ENCODE results near the gene PRTN3.
A peak's percentile ranks its signal among the peaks of the same experiment; 100 is the strongest.

Gene PRTN3, protein sequence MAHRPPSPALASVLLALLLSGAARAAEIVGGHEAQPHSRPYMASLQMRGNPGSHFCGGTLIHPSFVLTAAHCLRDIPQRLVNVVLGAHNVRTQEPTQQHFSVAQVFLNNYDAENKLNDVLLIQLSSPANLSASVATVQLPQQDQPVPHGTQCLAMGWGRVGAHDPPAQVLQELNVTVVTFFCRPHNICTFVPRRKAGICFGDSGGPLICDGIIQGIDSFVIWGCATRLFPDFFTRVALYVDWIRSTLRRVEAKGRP

DNA sequence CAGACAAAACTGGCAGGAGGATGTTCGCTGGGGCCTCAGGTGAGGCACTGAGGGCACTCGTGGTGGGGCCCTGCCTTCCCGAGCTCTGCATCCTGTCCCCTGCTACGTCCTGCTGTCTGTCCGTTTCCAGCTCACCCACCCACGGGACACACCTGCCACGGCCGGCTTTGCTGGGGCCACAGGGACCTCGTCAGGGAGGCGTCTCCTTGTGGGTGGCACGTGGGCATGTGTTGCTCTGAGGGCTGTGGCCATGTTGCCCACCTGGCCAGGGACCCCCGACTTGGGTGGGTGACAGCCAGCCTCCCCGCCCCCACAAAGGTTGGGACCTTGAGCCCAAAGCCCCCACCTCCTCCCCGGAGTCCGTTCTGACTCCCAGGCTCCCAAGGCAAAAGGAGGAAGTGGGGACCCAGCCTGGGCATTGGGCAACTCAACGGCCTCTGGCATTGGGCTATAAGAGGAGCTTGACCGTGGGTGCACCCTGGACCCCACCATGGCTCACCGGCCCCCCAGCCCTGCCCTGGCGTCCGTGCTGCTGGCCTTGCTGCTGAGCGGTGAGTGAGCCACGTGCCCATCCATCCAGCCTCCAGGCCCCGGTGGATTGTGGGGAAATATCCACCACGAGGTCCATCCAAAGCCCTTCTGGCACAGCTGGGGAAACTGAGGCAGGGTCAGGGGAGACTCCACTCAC is at the start of gene PRTN3:
TSS of gene PRTN3 (plus strand) at position 481 of the 688 bp plus-strand sequence. CDS start at position 491, 10 bp downstream.
- no peak for DNase-seq

DNA sequence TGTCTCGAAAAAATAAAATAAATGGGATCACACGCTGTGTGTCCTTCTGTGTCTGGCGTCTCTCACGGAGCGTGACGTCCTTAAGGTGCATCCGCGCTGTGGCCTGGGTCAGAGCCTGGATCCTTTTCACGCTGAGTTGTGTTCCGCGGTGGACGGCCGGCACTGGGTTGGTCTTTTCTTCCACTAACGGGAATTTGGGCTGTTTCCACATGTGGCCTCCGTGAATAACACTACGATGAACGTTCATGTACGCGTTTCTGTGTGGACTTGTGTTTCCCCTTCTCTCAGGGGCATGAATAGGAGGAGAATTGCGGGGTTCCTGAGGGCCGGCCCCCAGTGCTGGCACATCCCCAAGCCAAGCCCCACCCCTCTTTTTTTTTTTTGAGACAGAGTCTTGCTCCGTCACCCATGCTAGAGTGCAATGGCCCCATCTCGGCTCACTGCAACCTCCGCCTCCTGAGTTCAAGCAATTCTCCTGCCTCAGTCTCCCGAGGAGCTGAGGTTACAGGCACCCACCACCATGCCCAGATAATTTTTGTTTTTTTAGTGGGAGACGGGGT is 49.7 kb upstream of the PRTN3 start:
- no peak for DNase-seq

DNA sequence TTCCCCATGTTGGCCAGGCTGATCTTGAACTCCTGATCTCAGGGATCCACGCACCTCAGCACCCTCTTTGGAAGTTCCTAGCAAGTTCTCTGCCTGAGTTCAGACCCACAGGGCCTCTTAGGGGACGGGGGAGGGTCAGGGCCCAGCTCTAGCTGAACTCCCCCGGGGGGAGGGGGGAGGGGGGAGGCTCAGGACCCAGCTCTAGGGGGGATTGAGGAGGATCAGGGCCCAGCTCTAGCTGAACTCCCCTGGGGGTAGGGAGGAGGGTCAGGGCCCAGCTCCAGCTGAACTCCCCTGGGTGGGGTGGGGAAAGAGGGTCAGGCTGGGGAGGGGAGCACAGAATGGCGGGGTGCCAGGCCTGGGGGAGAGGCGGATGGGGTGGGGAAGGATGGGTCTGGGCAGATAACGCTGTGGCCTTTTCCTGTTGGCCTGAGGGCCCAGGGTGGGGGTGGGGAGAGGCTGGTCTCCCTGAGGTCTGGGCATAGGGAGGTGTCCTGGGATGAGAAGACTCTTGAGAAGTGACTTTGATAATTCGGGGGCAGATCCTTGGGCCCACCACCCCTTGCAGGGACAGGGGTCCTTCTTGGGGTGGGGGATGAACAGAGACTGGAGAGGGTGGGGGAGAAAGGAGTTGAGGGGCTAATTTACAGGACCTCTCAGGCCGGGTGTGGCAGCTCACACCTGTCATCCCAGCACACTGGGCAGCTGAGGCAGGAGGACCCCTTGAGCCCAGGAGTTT is 49.1 kb upstream of the PRTN3 start:
- no peak for DNase-seq

GRCh38 chr19:792306-792885 is 48.4 kb upstream of the PRTN3 start:
- DNase-seq = no peak

DNA sequence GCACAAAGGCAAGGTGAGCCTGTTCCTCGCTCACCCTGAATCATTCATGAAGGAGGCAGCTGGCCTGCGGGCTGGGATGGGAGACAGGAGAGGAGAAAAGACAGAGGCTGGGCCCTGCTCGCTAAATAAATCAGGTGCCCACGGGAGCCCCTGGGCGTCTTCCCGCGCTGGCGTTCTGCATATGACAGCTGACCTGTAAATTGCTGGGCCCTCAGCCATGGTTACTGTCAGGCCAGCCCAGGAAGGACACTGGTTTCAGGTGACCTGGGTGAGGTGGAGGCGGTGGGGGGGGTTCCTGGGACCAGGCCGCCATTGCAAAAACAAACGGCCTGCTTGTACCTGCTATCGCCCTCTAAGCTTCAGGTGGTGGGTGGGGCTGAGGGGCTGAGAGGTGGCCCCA is 47.0 kb upstream of the PRTN3 start:
- DNase-seq = no peak

DNA sequence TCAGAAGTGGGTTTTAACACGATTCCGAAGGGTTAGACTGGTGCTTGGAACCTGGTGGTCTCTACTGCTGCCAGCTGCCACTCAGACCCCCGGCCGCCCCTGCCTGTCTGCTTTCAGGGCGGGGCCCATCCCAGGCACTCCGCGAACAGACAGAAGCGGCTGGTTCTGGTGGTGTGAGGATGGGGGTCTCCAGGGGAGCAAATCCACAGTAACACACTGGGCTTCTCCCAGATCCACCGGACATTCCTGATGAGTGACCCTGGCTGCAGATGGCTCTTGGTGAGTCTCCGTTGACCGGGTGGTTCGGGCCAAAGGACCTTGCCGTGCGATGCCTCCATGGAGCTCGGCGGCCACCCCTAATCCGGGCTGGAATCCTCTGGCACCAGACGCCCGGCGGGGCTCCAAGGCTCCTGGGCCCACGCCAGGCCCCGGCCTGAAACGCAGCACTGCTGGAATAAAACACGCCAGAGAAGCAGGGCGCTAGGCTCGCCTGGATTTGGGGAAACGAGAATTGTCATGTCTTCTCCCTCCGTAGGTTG is 45.7 kb upstream of the PRTN3 start:
- no peak for DNase-seq

DNA sequence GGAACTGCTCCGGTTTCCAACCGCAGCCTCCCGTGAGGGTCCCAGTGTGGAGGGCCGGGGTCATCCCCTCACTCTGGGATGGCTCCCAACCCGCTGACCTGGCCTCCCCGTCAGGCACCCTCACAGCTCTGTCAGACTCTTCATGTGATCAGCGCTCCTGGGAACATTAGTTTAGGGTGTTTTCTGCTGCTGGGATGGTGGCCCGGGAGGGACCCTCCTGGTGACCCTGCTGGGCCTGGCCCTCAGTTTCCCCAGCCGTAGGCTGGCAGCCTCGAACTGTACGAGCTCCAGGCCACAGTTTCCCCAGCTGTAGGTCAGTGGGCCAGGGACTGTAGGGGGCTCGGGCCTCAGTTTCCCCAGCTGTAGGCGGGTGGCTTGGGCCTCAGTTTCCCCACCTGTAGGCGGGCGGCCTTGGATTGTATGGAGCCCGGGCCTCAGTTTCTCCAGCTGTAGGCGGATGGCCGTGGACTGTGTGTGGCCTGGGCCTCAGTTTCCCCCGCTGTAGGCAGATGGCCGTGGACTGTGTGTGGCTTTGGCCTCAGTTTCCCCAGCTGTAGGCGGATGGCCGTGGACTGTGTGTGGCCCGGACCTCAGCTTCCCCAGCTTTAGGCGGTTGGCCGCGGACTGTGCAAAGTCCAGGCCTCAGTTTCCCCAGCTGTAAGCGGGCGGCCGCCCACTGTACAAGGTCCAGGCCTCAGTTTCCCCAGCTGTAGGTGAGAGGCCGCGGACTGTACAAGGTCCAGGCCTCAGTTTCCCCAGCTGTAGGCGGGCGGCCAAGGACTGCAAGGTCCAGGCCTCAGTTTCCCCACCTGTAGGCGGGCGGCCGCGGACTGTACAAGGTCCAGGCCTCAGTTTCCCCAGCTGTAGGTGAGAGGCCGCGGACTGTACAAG is 44.9 kb upstream of the PRTN3 start:
- DNase-seq = no peak

DNA sequence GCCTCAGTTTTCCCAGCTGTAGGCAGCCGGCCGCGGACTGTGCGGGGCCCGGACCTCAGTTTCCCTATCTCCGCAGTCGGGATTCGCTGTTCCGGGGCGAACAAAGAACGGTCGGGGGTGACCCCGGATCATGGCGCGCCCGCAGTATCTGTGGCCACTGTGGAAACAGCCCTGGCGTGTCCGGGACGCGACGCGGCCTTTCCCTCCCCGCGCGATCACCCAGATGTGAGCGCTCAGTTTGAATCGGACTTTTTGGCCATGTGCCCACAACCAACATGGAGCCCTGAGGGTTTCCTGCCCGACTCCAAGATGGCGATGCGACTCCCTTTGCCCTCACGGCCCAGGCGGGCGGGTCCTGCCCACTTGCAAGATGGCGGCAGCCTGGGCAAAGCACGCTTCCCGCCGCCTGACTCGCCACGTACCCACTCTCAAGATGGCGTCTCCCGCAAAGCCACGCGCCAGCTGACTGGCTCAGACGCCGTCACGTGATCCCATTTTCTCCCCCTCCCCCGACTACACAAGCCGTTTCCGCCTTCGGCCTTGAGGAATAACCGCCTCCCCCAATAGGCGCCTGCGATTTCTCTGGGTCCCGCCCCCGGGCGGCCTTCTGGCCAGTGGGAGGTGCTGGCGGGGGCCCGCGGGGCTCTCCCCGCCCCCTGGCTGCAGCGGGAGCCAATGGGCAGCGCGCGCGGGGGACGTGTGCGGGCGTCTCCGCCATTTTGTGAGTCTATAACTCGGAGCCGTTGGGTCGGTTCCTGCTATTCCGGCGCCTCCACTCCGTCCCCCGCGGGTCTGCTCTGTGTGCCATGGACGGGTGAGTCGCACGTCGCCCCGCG is 43.9 kb upstream of the PRTN3 start, which contains the start of gene PTBP1:
TSS of gene PTBP1 (plus strand) at position 761 of the 836 bp plus-strand sequence. CDS start at position 807, 46 bp downstream.
- DNase-seq = peak; percentile 99

DNA sequence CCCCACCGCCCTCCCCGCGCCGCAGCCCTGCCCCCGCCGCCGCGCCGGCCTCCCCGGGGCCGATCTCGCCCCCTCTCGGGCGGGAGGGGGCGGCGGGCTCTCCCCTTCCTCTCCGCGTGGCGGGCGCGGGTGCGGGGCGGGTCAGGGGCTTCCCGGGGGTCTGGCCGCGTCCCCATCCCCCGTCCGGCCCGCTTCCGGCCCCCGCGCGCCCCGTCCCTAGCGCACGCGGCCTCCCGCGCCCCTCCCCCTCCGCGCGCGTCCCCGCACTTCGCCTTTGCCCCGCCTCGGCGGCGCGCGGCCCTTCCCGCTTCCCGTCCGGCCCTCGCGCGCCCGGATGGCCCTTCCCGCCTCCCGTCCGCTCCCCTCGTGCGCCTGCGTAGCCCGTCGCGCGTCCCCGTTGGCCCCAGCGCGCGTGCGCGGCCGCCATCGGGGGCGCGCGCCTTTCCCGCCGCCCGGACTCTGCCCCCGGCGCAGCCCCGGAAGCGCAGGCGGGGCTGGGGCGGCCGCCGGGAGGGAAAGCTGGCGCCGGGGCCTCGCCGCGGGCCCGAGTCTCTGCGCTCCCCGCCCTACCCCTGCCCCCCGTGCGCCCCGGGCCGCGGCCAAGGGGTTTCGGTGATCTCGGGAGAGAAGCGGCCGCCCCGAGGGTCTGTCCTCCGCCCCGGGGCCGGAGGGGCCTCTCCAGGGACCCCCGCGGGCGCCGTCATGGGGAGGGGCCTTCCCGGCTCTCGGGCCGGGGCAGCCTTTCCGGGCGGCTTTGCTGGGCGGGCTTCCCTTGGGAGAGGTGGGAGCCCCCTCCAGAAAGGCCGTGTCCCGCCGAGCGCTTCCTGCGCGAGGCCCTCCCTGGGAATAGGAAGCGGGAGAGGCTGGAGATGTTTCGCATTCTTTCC is 43.0 kb upstream of the PRTN3 start:
- DNase-seq = peak; percentile 62

DNA sequence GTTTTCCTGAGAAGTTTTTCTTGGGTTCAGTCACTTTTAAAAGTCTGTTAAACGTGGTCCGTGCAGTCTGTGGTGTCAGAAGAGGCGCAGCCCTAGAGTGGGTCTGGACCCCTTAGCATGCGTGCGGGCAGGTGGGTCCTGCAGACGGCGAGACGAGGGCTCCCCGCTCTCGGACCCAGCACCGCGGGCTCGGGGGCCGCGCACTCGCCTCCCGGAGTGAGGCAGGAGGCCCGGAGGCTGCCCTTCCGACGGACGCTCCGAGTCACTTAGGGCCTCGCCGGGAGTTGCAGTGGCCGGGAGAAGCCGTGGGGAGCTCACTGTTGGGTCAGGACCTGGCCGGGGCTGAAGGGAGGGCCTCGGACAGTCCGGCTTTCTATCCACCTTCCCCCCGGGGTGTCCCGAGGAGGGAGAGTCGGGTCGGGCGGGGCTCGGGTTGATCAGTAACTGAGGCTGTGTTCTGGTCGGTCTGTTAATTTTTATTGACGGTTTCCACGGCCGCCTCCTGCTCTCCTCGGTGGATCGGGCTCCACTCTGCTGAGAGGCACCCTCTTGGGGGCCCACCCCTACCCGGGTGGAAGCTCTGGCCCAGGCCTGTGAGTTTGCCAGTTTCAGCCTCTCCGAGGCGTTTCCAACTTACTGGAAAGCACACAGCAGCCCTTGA is 42.3 kb upstream of the PRTN3 start:
- DNase-seq = no peak

DNA sequence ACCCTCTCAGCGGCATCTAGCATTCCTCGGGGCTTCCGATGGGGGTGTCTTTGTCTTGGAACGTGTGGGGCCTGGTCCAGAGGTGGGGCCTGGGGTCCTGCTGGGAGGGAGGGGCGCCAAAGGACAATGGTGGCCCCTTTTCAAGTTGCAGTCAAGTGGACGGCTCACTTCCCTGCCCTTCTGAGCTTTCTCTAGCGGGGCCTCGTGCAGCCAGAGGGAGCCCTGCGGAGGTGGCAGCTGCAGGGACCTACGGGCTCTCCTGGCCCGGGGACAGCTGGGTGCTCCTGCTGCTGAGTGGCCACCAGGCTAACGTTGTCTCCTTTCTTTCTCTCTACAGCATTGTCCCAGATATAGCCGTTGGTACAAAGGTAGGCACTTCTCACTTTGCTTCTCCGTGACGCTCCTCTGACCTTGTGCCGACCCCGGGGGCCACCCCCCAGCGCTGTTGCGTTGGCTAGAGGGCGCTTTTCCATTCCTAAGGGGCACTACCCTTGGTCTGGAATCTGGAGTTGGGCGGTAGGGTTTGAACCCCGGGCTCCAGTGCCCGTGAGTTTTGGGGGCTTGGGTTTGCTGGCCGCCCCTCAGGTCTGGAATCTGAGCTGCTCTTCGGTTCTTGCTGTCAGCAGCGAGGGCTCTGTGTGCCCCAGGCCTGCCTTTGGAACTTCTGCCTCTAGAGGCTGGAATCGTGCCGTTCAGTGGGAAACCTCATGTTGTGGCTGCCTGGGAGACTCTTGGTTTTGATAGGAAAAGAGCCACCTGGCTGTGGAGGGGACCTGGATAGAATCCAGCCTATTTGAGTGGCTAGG is 41.5 kb upstream of the PRTN3 start:
- DNase-seq = no peak

DNA sequence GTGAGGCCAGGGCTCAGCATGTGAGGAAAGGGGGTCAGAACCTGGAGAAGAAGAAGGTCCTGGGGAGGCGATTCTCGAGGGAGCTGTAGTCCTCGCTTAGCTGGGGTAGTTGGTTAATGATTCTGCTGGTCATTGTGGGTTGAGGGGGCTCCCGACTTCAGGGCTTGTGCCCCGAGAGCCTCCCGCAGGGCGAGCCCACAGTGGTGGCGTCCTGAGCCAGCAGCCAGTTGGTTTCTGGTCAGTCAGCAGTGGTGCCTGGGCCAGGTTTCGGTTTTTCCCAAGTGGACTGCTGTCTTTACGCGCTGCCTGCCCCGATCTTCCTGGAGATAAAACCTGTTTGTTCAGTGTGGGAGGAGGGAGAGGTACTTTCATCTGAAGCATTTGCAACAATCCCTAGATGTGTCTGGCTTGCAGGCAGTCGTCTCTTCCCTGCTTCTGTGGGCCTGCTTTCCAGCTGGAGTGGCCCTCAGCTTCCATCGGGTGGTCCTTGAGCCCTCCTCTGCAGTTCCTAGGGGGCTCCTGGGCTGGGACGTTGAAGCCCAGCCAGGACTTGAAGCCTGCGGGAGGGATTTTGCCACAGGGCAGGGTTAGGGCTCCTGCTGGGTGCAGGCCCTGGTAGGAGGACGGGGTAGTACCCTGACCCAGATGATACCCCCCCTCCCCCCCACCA is 40.3 kb upstream of the PRTN3 start:
- no peak for DNase-seq

DNA sequence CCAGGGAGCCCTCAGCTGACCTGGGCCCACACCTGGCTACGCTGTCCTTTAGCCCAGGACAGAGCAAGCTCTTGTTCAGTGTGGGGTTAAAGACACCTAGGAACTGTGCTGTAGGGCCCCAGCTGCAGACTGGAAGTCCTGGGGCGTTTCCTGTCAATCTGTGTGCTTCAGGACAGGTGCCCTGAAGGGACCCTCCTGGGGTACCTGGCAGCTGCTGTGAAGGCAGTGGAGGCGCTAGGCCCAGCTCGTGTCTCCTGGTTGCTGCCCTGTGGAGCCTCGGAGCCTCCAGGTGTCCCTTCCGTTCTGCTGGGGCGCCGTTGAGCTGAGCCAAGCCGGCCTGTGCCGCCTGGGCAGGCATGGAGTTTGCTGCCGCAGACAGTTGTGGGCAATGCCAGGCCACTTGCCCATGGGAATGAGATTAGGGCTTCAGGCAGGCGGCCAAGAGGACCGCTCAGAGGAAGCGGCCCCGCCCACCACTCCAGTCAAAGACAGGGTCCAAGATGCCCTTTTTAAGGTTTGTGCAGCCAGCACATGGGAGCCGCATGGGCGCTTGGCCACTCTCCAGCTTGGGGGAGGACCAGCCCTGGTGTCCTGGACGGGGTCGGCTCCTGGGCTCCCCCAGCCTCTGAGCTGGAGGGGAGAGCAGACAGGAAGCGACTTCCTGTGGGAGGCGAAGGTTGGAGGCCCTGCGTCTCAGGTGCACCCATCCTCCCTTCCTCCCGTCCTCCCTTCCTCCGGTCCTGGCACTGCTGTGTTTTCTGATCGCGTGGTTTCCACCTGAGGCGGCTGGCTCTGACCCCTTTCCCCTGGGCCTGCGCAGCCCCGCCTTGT is 39.6 kb upstream of the PRTN3 start:
- no peak for DNase-seq

DNA sequence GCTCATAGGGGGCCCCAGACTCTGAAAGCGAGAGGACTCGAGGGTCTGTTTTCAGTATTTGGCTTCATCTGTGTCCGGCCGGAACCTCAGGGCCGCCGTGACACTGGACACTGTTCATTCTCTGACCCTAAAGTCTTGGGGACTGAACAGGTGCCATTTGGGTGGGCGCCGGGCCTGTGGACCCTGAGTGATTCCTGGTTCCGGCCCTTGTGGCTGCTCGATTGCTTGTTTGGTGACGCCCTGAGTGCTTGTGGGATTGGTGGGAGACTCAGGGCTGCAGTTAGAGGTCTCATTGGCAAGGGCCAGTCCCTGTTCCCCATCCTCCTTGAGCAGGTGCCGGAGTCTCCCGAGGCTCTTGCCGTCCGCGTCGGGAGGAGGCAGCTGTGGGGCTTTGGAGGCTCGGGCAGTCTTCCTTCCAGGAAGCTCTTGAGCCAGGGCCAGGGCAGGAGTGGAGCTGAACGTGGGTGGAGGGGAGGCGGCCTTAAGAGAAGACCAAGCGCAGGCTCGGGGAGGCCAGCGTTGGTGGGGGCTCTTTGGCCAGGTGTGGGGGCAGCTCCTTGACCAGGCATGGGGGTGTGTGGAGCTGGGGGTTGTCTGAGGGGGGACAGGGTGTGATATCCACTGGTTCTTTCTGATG is 38.8 kb upstream of the PRTN3 start:
- no peak for DNase-seq

- DNase-seq = no peak
These were observed 38.2 kb upstream of the PRTN3 start for GRCh38 chr19:802498-803098.

DNA sequence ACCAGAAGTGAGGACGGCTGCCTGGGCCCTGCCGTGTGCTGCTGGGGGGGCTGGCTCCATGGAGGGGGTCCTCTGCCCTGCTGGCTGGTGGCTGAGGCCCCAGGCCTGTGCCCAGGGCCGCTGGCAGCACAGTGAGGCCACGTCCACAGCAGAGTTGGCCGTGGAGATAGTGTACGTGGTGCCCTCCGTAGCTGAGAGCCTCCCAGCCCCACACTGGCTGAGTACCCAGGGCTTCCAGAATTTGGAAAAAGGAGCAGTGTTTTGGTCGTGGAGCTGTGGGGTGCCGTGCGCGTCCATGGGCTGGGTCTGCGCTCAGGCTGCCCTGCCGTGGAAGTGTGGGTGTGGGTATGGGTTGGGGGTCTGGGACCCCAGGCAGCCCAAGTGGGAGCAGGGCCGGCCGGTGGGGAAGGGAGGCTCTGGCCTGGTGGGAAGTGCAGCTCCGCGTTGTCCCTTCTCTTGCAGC is 37.7 kb upstream of the PRTN3 start:
- DNase-seq = no peak

All from DMS 273 treated with DMSO at 0.1 percent for 48 hours (cell line).